SH-SY5Y (cell line): Measurements from ENCODE around the gene RNF208.

ENCODE experiments used
- GATA2 ChIP-seq: IDR thresholded peaks from 2 replicates; pipeline ENCODE4 v1.6.1; 2011; ENCODE audit warnings: mild to moderate bottlenecking, low read depth, low read length
- GATA3 ChIP-seq: IDR thresholded peaks from 2 replicates; pipeline ENCODE4 v1.6.1; 2011; ENCODE audit warnings: low read depth, mild to moderate bottlenecking, low read length, moderate library complexity

DNA sequence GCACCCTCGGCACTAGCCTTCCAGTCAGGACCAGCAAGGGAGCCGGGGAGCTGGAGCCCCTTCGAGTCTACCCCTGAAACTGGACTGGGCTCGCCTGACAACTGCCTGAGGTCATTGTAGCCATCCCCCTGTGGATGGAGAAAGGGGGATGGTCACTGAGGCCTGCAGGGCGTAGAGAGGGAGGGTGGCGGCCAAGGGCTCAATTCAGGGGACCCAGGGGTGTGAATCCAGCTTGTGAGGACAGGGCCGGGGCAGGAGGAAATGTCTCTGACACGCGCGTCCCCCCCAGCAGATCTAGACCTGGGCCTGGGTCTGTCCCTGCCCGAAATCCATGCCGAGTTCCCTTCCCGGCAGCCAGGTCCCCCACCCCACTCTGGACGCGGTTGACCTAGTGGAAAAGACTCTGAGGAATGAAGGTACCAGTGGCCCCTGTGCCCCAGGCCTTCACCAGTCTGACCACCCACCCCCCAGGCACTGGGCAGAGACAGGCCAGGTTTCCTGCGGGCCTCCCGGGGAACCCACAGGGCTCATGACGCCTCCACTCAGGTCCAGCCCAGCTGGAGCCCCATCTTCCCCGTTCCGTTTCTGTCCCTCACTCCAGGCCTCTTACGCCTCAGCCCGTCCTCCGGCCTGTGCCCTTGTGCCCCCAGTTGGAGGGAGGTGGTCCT, 9.5 kb upstream of the RNF208 start:
- TF ChIP-seq GATA2 (no peak), GATA3 (no peak)
